22Rv1 (cell line): ENCODE results near the gene CCRL2.

Experiments used
- ZFX ChIP-seq: fragments of 450-650 bp; IDR thresholded peaks from 2 replicates; pipeline ENCODE4 v1.6.1; 2017; ENCODE audit warnings: antibody characterized with exemption, borderline replicate concordance
- TF ChIP-seq, protein P1 (sequence below): fragments of 450-650 bp; IDR thresholded peaks from 2 replicates; pipeline ENCODE4 v1.5.1; 2017; ENCODE audit warnings: mild to moderate bottlenecking

DNA sequence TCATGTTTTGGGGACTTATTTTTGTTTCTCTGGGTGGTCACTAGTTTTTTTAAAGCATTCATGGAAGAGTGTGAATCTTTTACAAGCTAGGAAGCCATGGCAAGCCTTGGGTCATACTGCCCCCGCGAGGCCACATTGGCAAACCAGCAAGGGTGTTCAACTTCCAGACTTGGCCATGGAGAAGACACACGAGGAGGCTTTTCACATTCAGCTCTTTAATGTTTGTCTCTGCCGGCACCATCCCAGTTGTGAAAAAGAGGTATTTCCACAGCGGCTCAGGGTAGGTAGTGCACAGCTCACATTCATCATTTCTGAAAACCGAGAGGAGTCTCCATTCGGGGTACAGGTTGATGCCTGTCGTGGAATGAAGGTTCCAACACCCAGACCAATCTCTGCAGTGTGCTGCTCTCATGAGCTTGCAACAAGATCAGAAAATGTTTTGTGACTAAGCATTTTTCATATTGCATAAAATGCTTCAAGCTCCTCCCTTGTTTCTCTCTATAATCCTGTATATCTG, 28.6 kb upstream of the CCRL2 start:
- TF ChIP-seq, protein P1, sequence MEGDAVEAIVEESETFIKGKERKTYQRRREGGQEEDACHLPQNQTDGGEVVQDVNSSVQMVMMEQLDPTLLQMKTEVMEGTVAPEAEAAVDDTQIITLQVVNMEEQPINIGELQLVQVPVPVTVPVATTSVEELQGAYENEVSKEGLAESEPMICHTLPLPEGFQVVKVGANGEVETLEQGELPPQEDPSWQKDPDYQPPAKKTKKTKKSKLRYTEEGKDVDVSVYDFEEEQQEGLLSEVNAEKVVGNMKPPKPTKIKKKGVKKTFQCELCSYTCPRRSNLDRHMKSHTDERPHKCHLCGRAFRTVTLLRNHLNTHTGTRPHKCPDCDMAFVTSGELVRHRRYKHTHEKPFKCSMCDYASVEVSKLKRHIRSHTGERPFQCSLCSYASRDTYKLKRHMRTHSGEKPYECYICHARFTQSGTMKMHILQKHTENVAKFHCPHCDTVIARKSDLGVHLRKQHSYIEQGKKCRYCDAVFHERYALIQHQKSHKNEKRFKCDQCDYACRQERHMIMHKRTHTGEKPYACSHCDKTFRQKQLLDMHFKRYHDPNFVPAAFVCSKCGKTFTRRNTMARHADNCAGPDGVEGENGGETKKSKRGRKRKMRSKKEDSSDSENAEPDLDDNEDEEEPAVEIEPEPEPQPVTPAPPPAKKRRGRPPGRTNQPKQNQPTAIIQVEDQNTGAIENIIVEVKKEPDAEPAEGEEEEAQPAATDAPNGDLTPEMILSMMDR = peak; percentile 83
- TF ChIP-seq ZFX = no peak
